H9 (cell line): ENCODE measurements around the gene PPM1J. TPM values are rescaled to one million over a fixed set of nuclear protein-coding genes. Genes with fewer than 3 reads are reported as not detected.

ENCODE experiments used
- DNase-seq: peaks from one replicate; pipeline ENCODE4 v3.0.0-alpha.2; 2017
- H2AFZ ChIP-seq: one replicate; pipeline ENCODE4 v1.6.1; 2013; ENCODE audit warnings: mild to moderate bottlenecking, low read length, control low read depth, moderate library complexity
- H2AK5ac ChIP-seq: 2 replicates; pipeline ENCODE4 v1.6.1; 2013; ENCODE audit warnings: low read length, control low read depth, mixed read lengths; ENCODE audit not compliant: insufficient read length
- H2BK120ac ChIP-seq: one replicate; pipeline ENCODE4 v1.6.1; 2013; ENCODE audit warnings: low read depth, mild to moderate bottlenecking, low read length, control low read depth, inconsistent platforms; ENCODE audit not compliant: poor library complexity, severe bottlenecking
- H2BK12ac ChIP-seq: 2 replicates; pipeline ENCODE4 v1.6.1; 2013; ENCODE audit warnings: low read length, control low read depth, mixed read lengths, low read depth; ENCODE audit not compliant: insufficient read length
- H2BK15ac ChIP-seq: 2 replicates; pipeline ENCODE4 v1.6.1; 2013; ENCODE audit warnings: low read depth, low read length, control low read depth
- H2BK20ac ChIP-seq: one replicate; pipeline ENCODE4 v1.6.1; 2013; ENCODE audit warnings: low read depth, mild to moderate bottlenecking, low read length, control low read depth, inconsistent platforms; ENCODE audit not compliant: poor library complexity, severe bottlenecking
- H2BK5ac ChIP-seq: 2 replicates; pipeline ENCODE4 v1.6.1; 2013; ENCODE audit warnings: low read length, control low read depth, mixed read lengths; ENCODE audit not compliant: insufficient read length
- H3K14ac ChIP-seq: 2 replicates; pipeline ENCODE4 v1.6.1; 2013; ENCODE audit warnings: low read length, control low read depth; ENCODE audit not compliant: insufficient read depth
- H3K18ac ChIP-seq: 2 replicates; pipeline ENCODE4 v1.6.1; 2013; ENCODE audit warnings: low read depth, mild to moderate bottlenecking, mixed read lengths, low read length, control low read depth; ENCODE audit not compliant: insufficient read length
- H3K23ac ChIP-seq: 2 replicates; pipeline ENCODE4 v1.6.1; 2013; ENCODE audit warnings: low read length, control low read depth, mixed read lengths, low read depth; ENCODE audit not compliant: insufficient read length
- H3K23me2 ChIP-seq: 2 replicates; pipeline ENCODE4 v1.6.1; 2013; ENCODE audit warnings: low read depth, mild to moderate bottlenecking, mixed read lengths, low read length, control low read depth; ENCODE audit not compliant: insufficient read length, poor library complexity, severe bottlenecking
- H3K27ac ChIP-seq: 2 replicates; pipeline ENCODE4 v1.5.1; 2013; ENCODE audit warnings: low read length, control low read depth, mixed read lengths, low read depth; ENCODE audit not compliant: insufficient read length
- H3K27me3 ChIP-seq: 2 replicates; pipeline ENCODE4 v1.6.1; 2013; ENCODE audit warnings: low read length, control low read depth, inconsistent platforms; ENCODE audit not compliant: insufficient read depth
- H3K4ac ChIP-seq: 2 replicates; pipeline ENCODE4 v1.6.1; 2013; ENCODE audit warnings: low read depth, mild to moderate bottlenecking, control low read depth, inconsistent platforms, low read length, moderate library complexity
- H3K4me1 ChIP-seq: 2 replicates; pipeline ENCODE4 v1.6.1; 2013; ENCODE audit warnings: low read length, control low read depth, inconsistent platforms; ENCODE audit not compliant: insufficient read depth
- H3K4me2 ChIP-seq: 2 replicates; pipeline ENCODE4 v1.6.1; 2013; ENCODE audit warnings: low read length, control low read depth, mixed read lengths; ENCODE audit not compliant: insufficient read length, insufficient read depth
- H3K56ac ChIP-seq: 2 replicates; pipeline ENCODE4 v1.6.1; 2013; ENCODE audit warnings: low read depth, mild to moderate bottlenecking, mixed read lengths, low read length, control low read depth; ENCODE audit not compliant: insufficient read length
- H3K79me1 ChIP-seq: 2 replicates; pipeline ENCODE4 v1.6.1; 2013; ENCODE audit warnings: low read depth, mild to moderate bottlenecking, moderate library complexity, low read length, control low read depth, inconsistent platforms; ENCODE audit not compliant: insufficient read depth, poor library complexity, severe bottlenecking
- H3K79me2 ChIP-seq: 2 replicates; pipeline ENCODE4 v1.6.1; 2013; ENCODE audit warnings: low read length, control low read depth, inconsistent platforms; ENCODE audit not compliant: insufficient read depth
- H3K9ac ChIP-seq: 2 replicates; pipeline ENCODE4 v1.6.1; 2013; ENCODE audit warnings: low read length, control low read depth, mixed read lengths; ENCODE audit not compliant: insufficient read length; ENCODE audit errors: extremely low read depth
- H3K9me3 ChIP-seq: one replicate; pipeline ENCODE4 v1.6.1; 2013; ENCODE audit warnings: low read depth, low read length, inconsistent platforms; ENCODE audit not compliant: control insufficient read depth
- H3T11ph ChIP-seq: one replicate; pipeline ENCODE4 v1.6.1; 2013; ENCODE audit warnings: mild to moderate bottlenecking, low read length, control low read depth, inconsistent platforms
- H4K20me1 ChIP-seq: one replicate; pipeline ENCODE4 v1.6.1; 2013; ENCODE audit not compliant: control insufficient read depth, insufficient read length, insufficient read depth
- H4K5ac ChIP-seq: 2 replicates; pipeline ENCODE4 v1.6.1; 2013; ENCODE audit warnings: low read depth, mild to moderate bottlenecking, mixed read lengths, low read length, control low read depth; ENCODE audit not compliant: insufficient read length
- H4K8ac ChIP-seq: replicated peaks from 2 replicates; pipeline ENCODE4 v1.6.1; 2013; ENCODE audit warnings: low read length, control low read depth, mixed read lengths, low read depth; ENCODE audit not compliant: insufficient read length
- H4K91ac ChIP-seq: 2 replicates; pipeline ENCODE4 v1.6.1; 2013; ENCODE audit warnings: low read depth, mild to moderate bottlenecking, moderate library complexity, mixed read lengths, low read length, control low read depth; ENCODE audit not compliant: insufficient read length
- H3K27ac Mint-ChIP-seq, 3 experiments: 2 replicates in 2 of 3; 3 replicates in 1 of 3; pipeline ENCODE4 v1.8.0; 2020 to 2021; ENCODE audit warnings: mixed read lengths in 3 of 3, mild to moderate bottlenecking in 1 of 3, moderate library complexity in 1 of 3
- H3K27me3 Mint-ChIP-seq: 2 replicates; pipeline ENCODE4 v1.8.0; 2021; ENCODE audit warnings: low read depth, mild to moderate bottlenecking, moderate library complexity, mixed read lengths
- H3K36me3 Mint-ChIP-seq, 3 experiments: 2 replicates in 2 of 3; 3 replicates in 1 of 3; pipeline ENCODE4 v1.8.0; 2020 to 2021; ENCODE audit warnings: low read depth in 3 of 3, mixed read lengths in 3 of 3; ENCODE audit not compliant: insufficient read depth in 1 of 3
- H3K4me1 Mint-ChIP-seq, 2 experiments: 2 replicates each; pipeline ENCODE4 v1.8.0; 2020; ENCODE audit warnings: mixed read lengths in 2 of 2
- H3K4me3 Mint-ChIP-seq, 2 experiments: 2 replicates in 1 of 2; 3 replicates in 1 of 2; pipeline ENCODE4 v1.8.0; 2020 to 2021; ENCODE audit warnings: mild to moderate bottlenecking in 2 of 2, mixed read lengths in 2 of 2, moderate library complexity in 1 of 2
- H3K9me3 Mint-ChIP-seq, 2 experiments: 2 replicates in 1 of 2; 3 replicates in 1 of 2; pipeline ENCODE4 v1.8.0; 2020; ENCODE audit warnings: mild to moderate bottlenecking in 2 of 2, mixed read lengths in 2 of 2, moderate library complexity in 1 of 2
- CTCF ChIP-seq: fragments of 200-600 bp; sonication (generic); conservative IDR thresholded peaks from 3 replicates; pipeline ENCODE4 v1.8.0; 2021; ENCODE audit warnings: antibody characterized with exemption, mild to moderate bottlenecking
- WGBS: extraction: QIAGEN DNeasy Blood & Tissue Kit; methylation state at CpG from one replicate; pipeline ENCODE4 v1.1.7; 2013; ENCODE audit warnings: missing lambda C conversion rate, low lambda C conversion rate, mixed read lengths; ENCODE audit not compliant: insufficient read length; ENCODE audit errors: extremely low coverage; 5-methylcytosine and 5-hydroxymethylcytosine counted together
- total RNA-seq: library from RNA; stranded (reverse); gene quantifications from 2 replicates; pipeline ENCODE4 v1.2.1, GENCODE V29; 2021

Gene PPM1J
- total RNA-seq, 1 experiment from 2014 or later = 12.7 TPM

GRCh38 chr1:112716133-112716720 is 1.1 kb upstream of the PPM1J start:
- Histone ChIP-seq H2BK15ac (no peak overlapping the region), H3K4me2 (peak overlapping the region; percentile 62), H2BK12ac (no peak overlapping the region), H2BK20ac (no peak overlapping the region), H2AK5ac (no peak overlapping the region), H3K9ac (no peak overlapping the region), H3T11ph (no peak overlapping the region), H3K79me1 (no peaks in the 10 kb centered on the region), H4K91ac (no peak overlapping the region), H2BK5ac (no peak overlapping the region), H4K8ac (no peak overlapping the region), H2BK120ac (no peak overlapping the region), H3K14ac (no peak overlapping the region), H3K9me3 (no peaks in the 10 kb centered on the region), H3K23me2 (peaks cover 19% of the 10 kb centered on the region), H4K20me1 (no peaks in the 10 kb centered on the region), H3K4me1 (peaks cover 3% of the 10 kb centered on the region; the same call in 1 of the 2 replicates), H3K27me3 (no peaks in the 10 kb centered on the region; the same call in 1 of the 2 replicates), H3K79me2 (no peaks in the 10 kb centered on the region; the same call in 1 of the 2 replicates), H2AFZ (no peak overlapping the region), H3K56ac (no peak overlapping the region), H3K18ac (no peak overlapping the region), H3K27ac (no peak overlapping the region), H3K4ac (no peak overlapping the region), H4K5ac (no peak overlapping the region), H3K23ac (no peak overlapping the region)
- Mint-ChIP-seq H3K4me1 (peaks cover 47 to 48% of the 10 kb centered on the region in 2 experiments), H3K4me3 (peak overlapping the region; percentile 78 to 95), H3K27ac (no peak overlapping the region; a peak in 1 of 7 replicates), H3K27me3 (peaks cover 55% of the 10 kb centered on the region), H3K36me3 (peaks cover 0 to 3% (median 2%) of the 10 kb centered on the region in 3 experiments; a peak in 3 of 7 replicates), H3K9me3 (peaks cover 0 to 3% of the 10 kb centered on the region in 2 experiments; a peak in 2 of 5 replicates)
- peak; percentile 94 for DNase-seq
- TF ChIP-seq CTCF = peak; percentile 98
- WGBS = no CpG with 5 or more reads among the region's 13 CpGs
